Activated naive CD8-positive, alpha-beta T cell treated with anti-CD3 and anti-CD28 coated beads, Interleukin-2, amount 10 ng/mL, durations not matched to agents 7 days and 5 days (primary cell): ENCODE data around the gene MLLT10. TPM values are rescaled to one million over a fixed set of nuclear protein-coding genes. Genes with fewer than 3 reads are reported as not detected.
"Not testable (repeated sequence)": the region's sequence is repeated elsewhere in the genome, so short reads cannot be mapped to it uniquely, and the experiment has no call there.

ENCODE experiments used
- ATAC-seq: fragments of 150-1000 bp; cut with Tn5 transposase; one replicate; pipeline ENCODE4 v1.10.0; 2021; ENCODE audit warnings: low read depth, moderate library complexity
- POLR2A ChIA-PET: fragments of 350-600 bp; sonication (Branson Sonifier 250); formaldehyde crosslinking; loops from one replicate; lab custom pipeline; 2021; ENCODE audit warnings: antibody characterized with exemption; lab: Charles Lee
- DNase-seq: peaks from one replicate; pipeline ENCODE4 v3.0.0; 2021
- H3K27ac Mint-ChIP-seq: one replicate; pipeline ENCODE4 v1.8.0; 2022; ENCODE audit warnings: mild to moderate bottlenecking, mixed read lengths
- H3K27me3 Mint-ChIP-seq: one replicate; pipeline ENCODE4 v1.8.0; 2022; ENCODE audit warnings: mild to moderate bottlenecking, moderate library complexity, mixed read lengths
- H3K36me3 Mint-ChIP-seq: one replicate; pipeline ENCODE4 v1.8.0; 2021; ENCODE audit warnings: mild to moderate bottlenecking, mixed read lengths
- H3K4me1 Mint-ChIP-seq: one replicate; pipeline ENCODE4 v1.8.0; 2021; ENCODE audit warnings: mixed read lengths
- H3K4me3 Mint-ChIP-seq: one replicate; pipeline ENCODE4 v1.8.0; 2022; ENCODE audit warnings: mild to moderate bottlenecking, moderate library complexity, mixed read lengths
- H3K9me3 Mint-ChIP-seq: one replicate; pipeline ENCODE4 v1.8.0; 2021; ENCODE audit warnings: mixed read lengths
- total RNA-seq, 2 experiments: library from RNA; stranded (reverse); gene quantifications; one replicate each; pipeline ENCODE4 v1.2.3, GENCODE V29; 2021

MLLT10 gene
- total RNA-seq, 2 experiments from 2014 or later = 50.0 to 58.0 TPM

- no peaks in the 10 kb centered on the region for H3K9me3 Mint-ChIP-seq
- no peaks in the 10 kb centered on the region for H3K27me3 Mint-ChIP-seq
- peaks cover 46% of the 10 kb centered on the region for H3K36me3 Mint-ChIP-seq
- ATAC-seq (no peak), DNase-seq (no peak)
- H3K27ac Mint-ChIP-seq = no peak overlapping the region
- H3K4me3 Mint-ChIP-seq = no peak overlapping the region
- POLR2A ChIA-PET = interaction anchor here (0.5 kb wide), 1 partner anchor 24 kb away, joined by 3 read pairs; no protein-coding TSS in a partner anchor
- H3K4me1 Mint-ChIP-seq = peaks cover 24% of the 10 kb centered on the region
These were observed 38.5 kb downstream of the MLLT10 start for GRCh38 chr10:21572578-21572977.

- Mint-ChIP-seq H3K4me1 (peaks cover 27% of the 10 kb centered on the region), H3K36me3 (peaks cover 42% of the 10 kb centered on the region)
- ATAC-seq, DNase-seq, H3K4me3 Mint-ChIP-seq, POLR2A ChIA-PET, H3K27me3 Mint-ChIP-seq, H3K27ac Mint-ChIP-seq, H3K9me3 Mint-ChIP-seq: not testable (repeated sequence)
These were observed 40.5 kb downstream of the MLLT10 start for GRCh38 chr10:21574514-21574913.

GRCh38 chr10:21579291-21579690 is 45.3 kb downstream of the MLLT10 start:
- Mint-ChIP-seq H3K27ac (peak overlapping the region; percentile 9), H3K27me3 (no peaks in the 10 kb centered on the region), H3K9me3 (peaks cover 3% of the 10 kb centered on the region), H3K4me3 (no peak overlapping the region), H3K36me3 (peaks cover 39% of the 10 kb centered on the region), H3K4me1 (peaks cover 13% of the 10 kb centered on the region)
- POLR2A ChIA-PET = interaction anchor here (0.5 kb wide), 1 partner anchor 274 kb away, joined by 3 read pairs; no protein-coding TSS in a partner anchor
- ATAC-seq = no peak
- no peak for DNase-seq

- POLR2A ChIA-PET = interaction anchor here (0.7 kb wide), 1 partner anchor 1867 kb away, joined by 5 read pairs; no protein-coding TSS in a partner anchor
- Mint-ChIP-seq H3K36me3 (peaks cover 31% of the 10 kb centered on the region), H3K4me1 (peaks cover 20% of the 10 kb centered on the region), H3K27ac (peak overlapping the region; percentile 11)
- not testable (repeated sequence) for DNase-seq, H3K4me3 Mint-ChIP-seq, H3K9me3 Mint-ChIP-seq, ATAC-seq, H3K27me3 Mint-ChIP-seq
These were observed 47.4 kb downstream of the MLLT10 start for GRCh38 chr10:21581421-21581834.

GRCh38 chr10:21584834-21585530 is 51.0 kb downstream of the MLLT10 start:
- no peaks in the 10 kb centered on the region for H3K27me3 Mint-ChIP-seq
- H3K4me1 Mint-ChIP-seq = peaks cover 21% of the 10 kb centered on the region
- H3K9me3 Mint-ChIP-seq = peaks cover 3% of the 10 kb centered on the region
- H3K27ac Mint-ChIP-seq = peak overlapping the region; percentile 74
- ATAC-seq = no peak
- peak overlapping the region; percentile 38 for H3K4me3 Mint-ChIP-seq
- no peak for DNase-seq
- H3K36me3 Mint-ChIP-seq = peaks cover 44% of the 10 kb centered on the region
- POLR2A ChIA-PET = no interaction called here

GRCh38 chr10:21587391-21587790 is 53.4 kb downstream of the MLLT10 start:
- Mint-ChIP-seq H3K4me3 (no peak overlapping the region), H3K27ac (no peak overlapping the region)

GRCh38 chr10:21588159-21588558 is 54.1 kb downstream of the MLLT10 start:
- H3K27me3 Mint-ChIP-seq, H3K4me3 Mint-ChIP-seq, ATAC-seq, DNase-seq, H3K27ac Mint-ChIP-seq, POLR2A ChIA-PET, H3K9me3 Mint-ChIP-seq: not testable (repeated sequence)
- peaks cover 58% of the 10 kb centered on the region for H3K36me3 Mint-ChIP-seq
- peaks cover 21% of the 10 kb centered on the region for H3K4me1 Mint-ChIP-seq

More at GRCh38 chr10:21587391-21587790, 53.4 kb downstream of the MLLT10 start:
- no peak for DNase-seq
- Mint-ChIP-seq H3K36me3 (peaks cover 55% of the 10 kb centered on the region), H3K4me1 (peaks cover 21% of the 10 kb centered on the region), H3K27me3 (no peaks in the 10 kb centered on the region), H3K9me3 (peaks cover 3% of the 10 kb centered on the region)
- POLR2A ChIA-PET = no interaction called here
- ATAC-seq = no peak

GRCh38 chr10:21593986-21594385 is 60.0 kb downstream of the MLLT10 start:
- H3K4me1 Mint-ChIP-seq = peaks cover 12% of the 10 kb centered on the region
- H3K36me3 Mint-ChIP-seq = peaks cover 37% of the 10 kb centered on the region
- H3K4me3 Mint-ChIP-seq = no peak overlapping the region
- ATAC-seq (no peak), DNase-seq (no peak)
- no peaks in the 10 kb centered on the region for H3K9me3 Mint-ChIP-seq
- H3K27ac Mint-ChIP-seq = no peak overlapping the region
- POLR2A ChIA-PET = no interaction called here
- H3K27me3 Mint-ChIP-seq = no peaks in the 10 kb centered on the region

- Mint-ChIP-seq H3K36me3 (peaks cover 10% of the 10 kb centered on the region), H3K27ac (no peak overlapping the region), H3K4me3 (no peak overlapping the region), H3K27me3 (no peaks in the 10 kb centered on the region), H3K4me1 (peaks cover 5% of the 10 kb centered on the region), H3K9me3 (no peaks in the 10 kb centered on the region)
- no peak for DNase-seq
- POLR2A ChIA-PET = no interaction called here
- ATAC-seq = no peak
These were observed 65.5 kb downstream of the MLLT10 start for GRCh38 chr10:21599582-21599981.

- H3K27me3 Mint-ChIP-seq = no peaks in the 10 kb centered on the region
- peaks cover 5% of the 10 kb centered on the region for H3K4me1 Mint-ChIP-seq
- no peak for DNase-seq
- H3K9me3 Mint-ChIP-seq = no peaks in the 10 kb centered on the region
- no peak overlapping the region for H3K4me3 Mint-ChIP-seq
- ATAC-seq = no peak
- H3K27ac Mint-ChIP-seq = no peak overlapping the region
- POLR2A ChIA-PET = no interaction called here
- H3K36me3 Mint-ChIP-seq = peaks cover 9% of the 10 kb centered on the region
These were observed 66.9 kb downstream of the MLLT10 start for GRCh38 chr10:21600804-21601433.

- ATAC-seq (no peak), DNase-seq (no peak)
- peaks cover 17% of the 10 kb centered on the region for H3K36me3 Mint-ChIP-seq
- no peaks in the 10 kb centered on the region for H3K9me3 Mint-ChIP-seq
- no peak overlapping the region for H3K27ac Mint-ChIP-seq
- no peaks in the 10 kb centered on the region for H3K27me3 Mint-ChIP-seq
- peaks cover 10% of the 10 kb centered on the region for H3K4me1 Mint-ChIP-seq
- POLR2A ChIA-PET = no interaction called here
- H3K4me3 Mint-ChIP-seq = no peak overlapping the region
These were observed 68.3 kb downstream of the MLLT10 start for GRCh38 chr10:21602313-21602712.

GRCh38 chr10:21603721-21604120 is 69.7 kb downstream of the MLLT10 start:
- Mint-ChIP-seq H3K27me3 (no peaks in the 10 kb centered on the region), H3K4me1 (peaks cover 10% of the 10 kb centered on the region), H3K4me3 (no peak overlapping the region), H3K27ac (no peak overlapping the region), H3K9me3 (no peaks in the 10 kb centered on the region), H3K36me3 (peaks cover 25% of the 10 kb centered on the region)
- DNase-seq (no peak), ATAC-seq (no peak)
- POLR2A ChIA-PET = interaction anchor here (0.7 kb wide), 2 partner anchors 74 to 87 kb away, joined by 3 to 5 read pairs; no protein-coding TSS in a partner anchor

- POLR2A ChIA-PET = no interaction called here
These were observed 70.6 kb downstream of the MLLT10 start for GRCh38 chr10:21604651-21605050.

GRCh38 chr10:21607907-21608306 is 73.9 kb downstream of the MLLT10 start:
- no peak overlapping the region for H3K4me3 Mint-ChIP-seq
- peaks cover 14% of the 10 kb centered on the region for H3K4me1 Mint-ChIP-seq
- peaks cover 50% of the 10 kb centered on the region for H3K36me3 Mint-ChIP-seq
- no peak for DNase-seq
- H3K27ac Mint-ChIP-seq = no peak overlapping the region
- POLR2A ChIA-PET = no interaction called here
- no peaks in the 10 kb centered on the region for H3K27me3 Mint-ChIP-seq
- ATAC-seq = no peak
- H3K9me3 Mint-ChIP-seq = no peaks in the 10 kb centered on the region

More at GRCh38 chr10:21604651-21605050, 70.6 kb downstream of the MLLT10 start:
- Mint-ChIP-seq H3K27me3 (no peaks in the 10 kb centered on the region), H3K4me1 (peaks cover 9% of the 10 kb centered on the region), H3K4me3 (no peak overlapping the region), H3K9me3 (no peaks in the 10 kb centered on the region), H3K27ac (no peak overlapping the region), H3K36me3 (peaks cover 33% of the 10 kb centered on the region)
- ATAC-seq (no peak), DNase-seq (no peak)
